Measurements from ENCODE around the gene SPDYE18.
"Not testable (repeated sequence)": the region's sequence is repeated elsewhere in the genome, so short reads cannot be mapped to it uniquely, and the experiment has no call there.

Gene SPDYE18

DNA sequence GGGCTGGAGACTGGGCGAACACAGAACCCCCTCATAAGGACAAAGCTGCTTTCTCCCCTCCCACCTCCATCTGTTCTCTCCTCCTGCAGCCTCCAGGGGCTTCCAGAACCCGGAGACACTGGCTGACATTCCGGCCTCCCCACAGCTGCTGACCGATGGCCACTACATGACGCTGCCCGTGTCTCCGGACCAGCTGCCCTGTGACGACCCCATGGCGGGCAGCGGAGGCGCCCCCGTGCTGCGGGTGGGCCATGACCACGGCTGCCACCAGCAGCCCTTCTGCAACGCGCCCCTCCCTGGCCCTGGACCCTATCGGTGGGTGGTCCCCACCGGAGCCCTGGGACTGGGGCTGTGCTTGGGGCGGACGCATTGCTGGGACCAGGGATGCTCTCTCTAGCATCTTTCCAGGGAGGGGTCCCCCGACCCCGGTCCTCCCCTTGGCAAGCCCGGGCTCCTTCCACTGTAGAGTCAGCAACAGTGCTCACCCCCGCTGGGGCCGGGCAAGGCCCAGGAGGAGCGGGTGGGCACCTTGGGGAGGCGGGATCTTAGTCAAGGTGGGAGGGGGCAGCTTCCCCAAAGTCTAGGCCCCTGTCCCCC lies 56.8 kb downstream of the SPDYE18 start:
- DNase-seq, result not testable (repeated sequence)

DNA sequence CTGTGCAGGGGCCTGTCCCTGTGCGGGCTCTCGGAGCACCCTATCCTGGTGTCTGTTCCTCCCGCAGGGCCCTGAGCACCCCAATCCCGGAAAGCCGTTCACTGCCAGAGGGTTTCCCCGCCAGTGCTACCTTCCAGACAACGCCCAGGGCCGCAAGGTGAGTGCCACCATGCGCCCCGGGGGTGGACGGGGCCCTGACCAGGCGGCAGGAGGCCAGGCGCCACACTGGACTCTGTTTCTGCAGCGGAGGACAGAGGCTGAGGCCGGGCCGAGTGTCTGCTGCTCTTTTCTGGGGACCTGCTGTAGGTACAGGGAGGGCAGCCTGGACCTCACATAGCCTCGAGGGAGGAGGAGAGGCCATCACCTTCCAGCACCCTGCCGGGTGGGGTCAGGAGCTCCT lies 58.2 kb downstream of the SPDYE18 start:
- DNase-seq, result not testable (repeated sequence)

DNA sequence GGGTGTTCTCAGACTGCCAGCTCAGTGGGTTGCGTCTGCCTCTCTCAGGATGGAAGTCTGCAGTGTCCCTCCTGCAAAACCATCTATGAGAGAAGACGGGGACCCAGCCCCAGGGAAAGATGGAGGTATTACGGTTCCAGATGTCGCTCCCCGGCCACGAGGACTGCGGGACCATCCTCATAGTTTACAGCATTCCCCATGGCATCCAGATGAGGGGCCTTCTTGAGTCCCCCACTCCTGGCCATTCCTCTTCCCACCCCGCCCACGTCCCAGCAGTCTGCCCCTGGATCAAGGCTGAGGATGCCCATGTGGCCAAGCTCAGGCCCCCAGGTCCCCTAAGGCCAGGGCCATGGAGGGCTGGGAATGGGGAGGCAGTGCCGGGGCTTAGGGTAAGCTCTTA lies 59.1 kb downstream of the SPDYE18 start:
- DNase-seq, result not testable (repeated sequence)

DNA sequence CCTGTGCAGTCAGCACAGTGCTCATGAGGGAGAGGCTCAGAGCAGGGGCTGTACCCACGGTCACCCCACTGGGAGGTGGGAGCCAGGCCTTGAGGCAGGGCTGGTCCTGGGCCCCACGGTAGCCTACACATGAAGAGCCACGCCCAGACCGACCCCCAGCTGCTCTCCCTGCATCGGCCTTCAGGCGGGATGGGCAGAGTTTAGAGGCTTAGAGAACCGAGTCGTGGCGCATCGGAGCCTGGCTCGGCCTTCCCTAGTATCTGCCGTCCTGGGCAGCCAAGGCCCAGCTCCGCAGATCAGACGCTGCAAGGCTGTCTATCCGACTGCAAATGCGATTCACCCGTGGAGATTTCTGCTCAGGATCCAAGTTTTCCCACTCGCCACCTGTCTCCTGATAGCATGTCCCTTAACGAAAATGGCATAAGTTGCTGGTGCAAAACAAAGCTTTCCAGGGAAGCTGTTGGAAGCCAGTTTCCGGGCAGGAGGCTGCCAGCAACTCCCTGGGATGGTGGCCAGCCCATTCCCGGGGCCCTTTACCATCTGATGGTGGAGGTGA lies 59.6 kb downstream of the SPDYE18 start:
- not testable (repeated sequence) for DNase-seq

DNA sequence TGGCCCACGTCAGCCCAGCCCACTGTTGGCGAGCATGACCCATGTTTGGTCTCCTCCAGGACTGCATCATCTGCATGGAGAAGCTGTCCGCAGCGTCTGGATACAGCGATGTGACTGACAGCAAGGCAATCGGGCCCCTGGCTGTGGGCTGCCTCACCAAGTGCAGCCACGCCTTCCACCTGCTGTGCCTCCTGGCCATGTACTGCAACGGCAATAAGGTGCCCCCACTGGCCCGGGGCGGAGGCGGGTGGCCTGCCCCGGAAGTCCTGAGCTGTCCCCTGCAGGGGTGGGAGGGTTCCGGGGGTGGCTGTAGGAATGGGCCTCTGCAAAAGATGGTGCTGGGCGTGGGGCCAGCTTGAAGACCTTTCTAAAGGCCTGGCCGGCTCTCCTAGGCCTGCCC lies 60.3 kb downstream of the SPDYE18 start:
- DNase-seq, result not testable (repeated sequence)
